NCI-H2081 (cell line): Measurements from ENCODE around the gene GALNT18.

Experiments used
- DNase-seq, 2 experiments: peaks; one replicate each; lab custom pipeline; 2025; lab: John Stamatoyannopoulos, UW

Gene GALNT18

DNA sequence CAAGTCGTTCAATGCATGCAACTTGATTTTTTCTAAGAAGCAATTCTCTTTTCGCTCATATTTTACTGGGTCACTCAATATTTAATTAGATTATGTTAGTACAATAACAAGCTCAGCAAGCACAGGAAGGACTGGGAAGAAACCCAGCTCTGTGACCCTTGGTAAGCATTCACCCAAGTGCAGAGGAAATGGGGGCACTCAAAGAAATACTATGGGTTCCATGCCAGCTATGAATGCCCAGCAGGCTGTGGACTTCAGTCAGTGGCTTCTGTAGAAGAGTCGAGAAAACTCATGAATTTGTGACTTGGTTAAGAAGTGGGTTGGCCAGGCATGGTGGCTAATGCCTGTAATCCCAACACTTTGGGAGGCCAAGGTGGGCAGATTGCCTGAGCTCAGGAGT, 123.6 kb downstream of the GALNT18 start:
- DNase-seq: no peak

DNA sequence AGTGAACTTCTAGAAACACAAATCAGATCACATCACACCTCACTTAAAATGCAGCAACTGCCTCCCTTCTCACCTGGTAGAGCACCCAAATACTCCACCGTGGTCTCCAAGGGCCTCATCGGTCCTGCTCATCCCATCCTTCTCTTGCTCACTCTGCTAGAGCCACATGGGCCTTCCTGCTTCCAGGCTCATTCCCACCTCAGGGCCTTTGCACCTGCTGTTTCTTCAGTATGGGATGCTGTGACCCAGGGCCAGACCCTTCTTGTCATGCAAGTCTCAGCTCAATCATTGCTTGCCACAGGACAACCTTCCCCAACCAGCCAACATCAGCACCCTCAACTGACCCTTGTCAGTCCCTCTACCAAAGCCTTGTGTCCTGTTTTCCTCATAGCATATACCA, 124.9 kb downstream of the GALNT18 start:
- DNase-seq: no peak

DNA sequence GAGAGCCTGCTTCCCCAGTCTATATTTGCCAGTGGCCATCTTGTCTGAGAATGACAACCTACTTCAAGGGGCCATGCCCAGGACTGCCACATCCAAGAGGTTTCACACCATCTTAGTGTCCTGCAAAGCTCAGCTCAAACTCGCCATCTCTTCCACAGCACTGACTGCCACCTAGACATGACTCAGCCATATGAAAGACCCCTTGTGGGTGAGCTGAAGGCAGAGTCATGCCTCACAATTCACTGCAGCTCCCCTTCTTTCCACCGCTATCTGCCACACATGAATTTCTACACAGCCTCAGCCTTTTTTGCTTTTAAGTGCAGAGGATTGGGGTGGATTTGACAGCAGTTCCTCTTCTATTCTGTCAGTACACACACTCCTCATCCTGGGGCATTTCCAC, 127.5 kb downstream of the GALNT18 start:
- DNase-seq: no peak

DNA sequence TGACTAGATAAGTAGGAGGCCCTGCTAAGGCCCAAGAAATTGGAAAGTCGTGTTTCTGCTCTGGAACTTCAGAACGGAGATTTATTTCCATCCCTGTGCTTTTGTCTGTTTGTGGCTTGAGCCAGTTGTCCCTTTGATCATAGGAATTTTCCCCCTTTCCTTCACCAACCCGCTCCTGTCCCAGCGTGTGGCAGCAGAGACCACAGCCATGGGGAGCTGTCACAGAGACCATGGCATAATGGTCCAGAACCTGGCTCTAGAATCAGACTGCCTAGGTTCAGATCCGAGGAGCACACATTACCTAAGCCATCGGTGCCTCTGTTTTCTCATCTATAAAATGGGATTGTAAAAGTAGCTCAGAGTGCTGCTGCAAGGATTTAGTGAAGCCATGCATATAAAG, 128.1 kb downstream of the GALNT18 start:
- no peak for DNase-seq

DNA sequence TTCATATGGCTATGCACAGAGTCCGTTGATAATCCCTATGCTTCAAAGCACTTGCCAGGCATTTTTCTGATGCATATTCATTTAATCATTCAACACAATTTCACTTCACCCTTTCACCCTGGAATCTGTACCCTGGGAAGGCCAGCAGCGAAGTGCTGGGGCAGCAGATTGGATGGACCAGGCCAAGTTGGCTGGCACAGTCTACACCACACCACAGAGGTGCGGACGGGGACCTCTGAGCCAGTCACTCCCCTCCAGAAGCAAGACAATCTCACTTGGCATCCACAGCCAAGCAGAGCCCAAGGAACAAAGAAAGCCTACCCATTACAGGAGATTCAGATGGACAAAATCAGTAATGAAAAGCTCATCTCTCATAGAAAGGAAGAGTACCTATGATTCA, 130.2 kb downstream of the GALNT18 start:
- no peak for DNase-seq

DNA sequence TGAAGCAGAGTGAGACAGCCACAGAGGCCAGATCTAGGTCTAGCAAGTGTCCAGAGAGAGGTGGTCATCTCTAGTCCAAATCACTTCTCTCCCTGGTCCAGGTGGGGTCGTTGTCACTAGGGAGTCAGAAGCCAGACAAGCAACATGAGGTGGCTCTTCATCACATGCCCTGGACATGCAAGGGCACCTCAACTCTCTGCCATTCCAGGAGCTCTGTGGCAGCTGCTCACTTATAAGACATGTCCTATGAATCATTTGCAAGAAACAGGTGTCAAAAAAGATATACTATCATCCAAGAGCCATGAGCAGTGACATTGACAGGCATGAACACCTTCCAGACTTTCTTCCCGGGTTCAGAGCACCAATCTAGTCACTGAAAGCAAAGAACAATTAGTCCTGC, 130.8 kb downstream of the GALNT18 start:
- no peak for DNase-seq

DNA sequence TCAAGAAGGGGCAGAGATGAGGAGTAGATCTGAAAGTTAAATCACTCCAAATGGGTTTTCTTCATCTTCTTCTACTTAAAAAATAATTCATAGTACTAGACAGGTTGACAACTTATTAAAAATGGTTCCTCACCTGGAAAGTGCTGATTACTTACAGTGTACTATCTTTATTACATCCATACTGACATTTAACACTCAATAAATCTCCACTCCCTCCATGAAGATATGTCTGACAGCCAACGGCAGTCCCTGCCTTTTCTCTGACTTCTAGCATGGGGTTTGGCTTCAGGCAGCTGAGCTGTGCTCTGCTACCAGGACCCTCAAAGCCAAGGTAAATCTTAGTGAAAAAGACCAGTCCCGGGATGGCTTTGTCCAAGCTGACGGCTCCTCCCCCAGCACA, 135.4 kb downstream of the GALNT18 start:
- no peak for DNase-seq

DNA sequence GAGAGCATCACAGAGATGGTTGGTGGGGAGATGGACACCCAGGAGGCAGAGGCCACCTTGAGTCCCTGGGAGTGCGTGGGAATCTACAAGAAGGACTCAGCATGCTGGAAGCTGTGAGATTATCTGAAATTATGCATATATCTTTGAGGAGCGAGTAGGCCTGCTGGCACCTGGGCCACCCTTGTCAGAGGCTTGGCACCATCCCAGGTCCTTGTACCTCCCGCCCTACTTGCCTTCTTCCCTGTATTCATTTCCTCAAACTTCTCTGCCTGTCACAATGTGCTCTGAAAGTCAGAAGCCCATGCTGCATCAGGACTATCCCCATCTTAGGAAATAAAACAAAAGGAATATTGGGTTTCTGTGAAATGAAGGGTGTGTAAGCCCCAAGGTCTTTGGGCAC, 135.8 kb downstream of the GALNT18 start:
- DNase-seq: no peak

DNA sequence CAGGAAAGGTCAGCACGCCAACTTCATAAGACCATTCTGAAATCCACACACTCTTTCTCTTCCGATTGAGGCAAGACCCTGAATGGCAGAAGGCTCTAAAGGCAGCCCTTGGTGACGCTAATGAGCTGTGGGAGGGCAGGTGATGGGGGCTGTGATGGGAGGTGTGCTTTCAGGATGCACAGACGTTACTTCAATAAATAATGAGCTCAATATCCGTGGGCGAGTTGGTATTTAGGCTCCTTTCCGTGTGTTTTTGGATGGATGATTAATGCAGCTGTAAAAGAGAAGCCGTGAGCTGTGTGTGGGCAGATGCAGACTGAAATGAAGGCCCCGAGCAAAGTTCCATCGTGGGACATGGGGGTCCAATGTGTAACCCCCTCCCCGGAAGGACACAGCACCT, 138.2 kb downstream of the GALNT18 start:
- no peak for DNase-seq

DNA sequence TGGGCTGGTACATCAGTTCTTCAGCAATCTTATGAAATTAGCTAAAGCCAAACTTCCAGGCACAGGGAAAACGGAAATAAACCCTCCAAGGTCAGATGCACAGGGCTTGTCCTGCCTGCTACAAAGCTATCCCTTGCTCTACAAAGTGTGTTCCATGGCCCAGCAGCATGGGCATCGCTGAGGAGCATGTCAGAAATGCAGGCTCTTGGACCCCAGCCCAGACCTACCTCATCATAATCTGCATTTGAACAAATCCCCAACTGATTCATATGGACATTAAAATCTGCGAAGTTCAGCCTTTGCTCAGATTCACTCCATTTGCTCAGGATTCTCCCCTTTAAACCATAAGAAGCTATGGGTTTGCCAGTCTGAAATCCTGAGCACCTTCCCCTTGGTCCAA, 139.1 kb downstream of the GALNT18 start:
- no peak for DNase-seq

DNA sequence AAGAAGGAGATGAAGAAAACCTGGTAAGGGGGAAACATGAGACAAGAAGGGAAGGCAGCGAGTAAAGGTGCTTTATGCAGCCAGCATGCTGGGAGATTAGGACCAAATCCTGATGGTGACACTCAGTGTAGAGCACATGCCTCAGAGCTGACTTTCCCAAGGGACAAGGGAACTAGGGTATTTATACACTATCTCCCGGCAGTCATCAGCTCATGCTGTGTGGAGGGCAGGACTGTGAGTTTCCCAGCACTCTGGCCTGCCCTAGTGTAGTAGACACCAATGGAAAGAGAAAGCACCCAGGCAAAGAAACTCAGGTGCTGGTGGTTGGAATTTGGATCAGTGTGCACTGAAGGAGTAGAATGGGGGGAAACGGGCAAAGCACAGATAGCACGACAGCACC, 140.4 kb downstream of the GALNT18 start:
- DNase-seq: no peak

DNA sequence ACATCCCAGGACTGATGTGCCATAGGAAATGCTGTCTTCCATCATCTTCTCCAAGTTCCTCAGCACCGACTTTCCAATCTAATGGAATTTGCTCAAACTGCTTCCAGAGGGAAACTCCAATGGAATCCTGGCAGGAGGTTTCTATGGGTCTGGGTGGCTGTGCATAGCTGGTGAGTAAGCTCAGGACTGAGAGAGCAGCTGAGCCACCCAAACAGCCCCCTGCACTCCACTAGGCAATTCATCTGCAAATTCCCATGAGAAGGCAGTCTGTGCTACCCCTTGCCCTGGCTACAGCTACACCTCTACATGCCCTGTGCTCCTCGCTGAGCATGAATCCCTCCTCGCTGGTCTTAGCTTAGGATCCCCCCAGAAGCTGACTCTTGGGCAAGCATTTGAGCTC, 140.8 kb downstream of the GALNT18 start:
- DNase-seq: no peak

DNA sequence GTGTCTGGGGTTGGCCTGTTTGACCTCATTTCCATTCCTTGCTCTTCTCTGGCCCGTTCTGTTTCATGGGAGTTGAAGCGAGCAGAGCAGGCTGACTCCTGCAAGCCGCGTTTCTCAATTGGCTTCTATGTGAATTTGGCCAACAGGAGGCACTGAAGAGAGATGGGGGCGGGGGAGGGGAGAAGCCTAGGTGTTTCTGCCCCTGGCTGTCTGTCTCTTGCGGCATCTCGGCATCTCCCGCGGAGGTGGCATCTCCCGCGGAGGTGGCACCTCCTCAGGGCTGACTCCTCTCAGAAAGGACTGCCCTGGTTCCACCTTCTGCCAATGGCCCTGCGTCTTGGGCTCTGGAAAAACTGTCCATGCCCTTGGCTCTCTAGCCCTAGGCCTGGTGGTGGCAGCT, 143.1 kb downstream of the GALNT18 start:
- DNase-seq: no peak

DNA sequence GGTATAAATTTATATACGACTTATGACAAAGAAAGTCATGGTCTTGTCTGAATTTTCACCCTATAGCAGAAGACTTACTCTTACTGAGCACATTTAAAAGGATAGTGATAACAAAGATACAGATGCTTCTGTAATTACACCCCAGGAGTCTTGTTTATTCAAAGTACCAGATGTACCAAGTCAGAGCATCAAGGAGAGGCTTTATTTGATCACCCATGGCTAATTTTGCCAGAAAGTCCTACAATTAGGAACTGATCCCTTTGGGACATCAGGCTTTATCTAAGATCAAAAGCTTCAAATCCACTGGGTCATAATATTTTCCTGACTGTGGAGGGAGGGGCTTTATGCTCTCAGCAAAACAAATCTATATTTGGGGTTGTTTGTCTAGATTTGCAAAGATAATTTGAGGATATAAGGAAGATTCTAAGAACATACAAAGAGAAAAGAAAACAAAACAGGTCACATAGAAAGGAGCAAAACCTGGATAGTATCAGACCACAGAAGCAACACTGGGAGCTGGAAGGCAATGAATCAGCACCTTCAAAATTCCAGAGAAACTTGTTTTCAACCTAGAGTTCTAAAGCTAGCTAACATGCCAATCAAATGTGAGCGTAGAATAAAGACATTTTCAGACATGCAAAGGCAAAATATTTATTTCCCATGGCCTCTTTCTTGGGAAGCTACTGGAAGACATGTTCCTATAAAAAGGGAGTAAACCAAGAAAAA, 143.9 kb downstream of the GALNT18 start:
- peak in 1 of 2 experiments; percentile 18 for DNase-seq

DNA sequence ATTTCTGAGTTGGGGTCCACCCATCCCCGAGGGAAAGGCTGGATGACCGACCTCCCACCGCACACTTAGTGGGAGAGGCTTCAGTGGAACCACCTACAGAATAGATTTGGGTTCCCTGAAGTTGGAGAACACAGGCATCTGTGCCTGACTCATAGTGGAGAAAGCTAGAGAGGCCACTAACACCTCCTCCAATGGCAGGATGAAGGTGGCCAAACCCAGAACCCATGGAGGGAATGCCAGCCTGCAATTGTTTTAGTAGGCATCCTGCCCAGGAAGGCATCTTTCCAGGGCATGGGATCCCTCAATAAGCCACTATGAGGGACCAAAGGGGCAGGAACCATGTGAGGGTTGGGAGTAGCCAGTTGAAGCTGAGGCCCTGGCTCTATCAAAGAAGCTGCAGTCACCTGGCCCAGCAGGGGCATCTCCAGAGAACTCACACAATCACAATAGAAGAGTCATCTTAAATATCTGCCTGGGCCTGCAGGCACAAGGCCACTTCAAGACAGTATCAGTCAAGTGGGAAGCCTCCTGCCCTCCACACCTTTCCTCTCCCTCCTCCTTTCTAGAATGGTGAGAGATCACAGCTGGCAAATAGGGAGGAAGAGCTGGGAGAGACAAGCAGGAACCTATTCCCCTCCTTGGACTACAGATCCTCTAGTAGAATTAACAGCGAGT, 144.7 kb downstream of the GALNT18 start:
- no peak for DNase-seq

DNA sequence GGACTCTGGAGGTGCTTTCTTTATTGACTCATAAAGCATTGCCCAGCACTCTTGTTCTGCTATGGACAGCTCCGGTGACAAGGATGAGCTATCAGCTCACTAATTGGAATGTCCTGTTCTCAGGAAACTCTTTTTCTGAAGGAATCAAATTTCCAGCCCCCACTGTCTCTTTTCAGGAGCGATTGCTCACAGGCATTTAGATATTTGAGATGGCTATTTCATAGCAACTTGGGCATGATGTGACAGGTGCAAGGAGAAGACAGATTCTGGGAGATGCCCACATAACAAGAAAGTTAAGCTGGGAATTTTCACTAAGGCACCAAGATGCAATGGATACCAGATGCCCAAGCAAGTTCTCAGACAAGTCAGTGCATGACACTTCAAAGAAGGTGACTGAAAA, 145.3 kb downstream of the GALNT18 start:
- DNase-seq: no peak

DNA sequence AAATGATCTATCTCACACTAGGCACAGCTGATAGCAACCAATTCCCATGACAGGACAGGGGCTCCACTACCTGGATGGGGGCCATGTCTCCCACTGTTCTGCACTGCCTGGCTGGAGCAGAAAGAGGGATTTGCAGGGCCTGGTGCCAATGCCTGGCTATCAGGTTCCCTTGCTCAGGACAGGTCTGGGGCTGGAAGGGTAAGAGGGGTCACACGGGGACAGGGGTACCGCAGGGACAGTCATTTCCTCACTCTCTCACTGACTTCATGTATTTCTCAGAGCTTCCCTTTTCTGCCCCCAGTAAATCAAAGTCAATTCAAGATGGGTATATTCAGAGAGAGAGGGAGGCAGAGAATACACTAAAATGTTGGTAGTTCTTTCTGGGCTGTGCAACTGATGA, 149.7 kb downstream of the GALNT18 start:
- no peak for DNase-seq

DNA sequence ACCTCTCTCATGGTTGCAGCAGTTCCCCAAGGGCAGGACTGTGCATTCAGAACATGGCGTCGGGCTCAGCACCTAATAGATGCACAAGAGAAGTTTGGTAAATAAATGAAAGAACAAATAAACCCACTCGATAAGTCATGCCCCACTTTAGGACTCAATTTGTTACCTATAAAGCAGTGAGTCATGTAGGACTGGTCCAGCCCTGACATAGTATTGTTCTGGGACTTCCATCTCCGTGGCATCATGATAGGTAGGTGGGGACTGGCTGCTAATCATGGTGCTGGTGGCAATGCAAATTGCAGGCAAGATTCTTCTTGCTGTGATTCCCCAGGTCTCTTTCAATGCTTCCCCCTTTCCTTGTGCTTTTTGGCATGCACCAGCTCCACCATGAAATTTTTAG, 150.6 kb downstream of the GALNT18 start:
- DNase-seq: no peak

DNA sequence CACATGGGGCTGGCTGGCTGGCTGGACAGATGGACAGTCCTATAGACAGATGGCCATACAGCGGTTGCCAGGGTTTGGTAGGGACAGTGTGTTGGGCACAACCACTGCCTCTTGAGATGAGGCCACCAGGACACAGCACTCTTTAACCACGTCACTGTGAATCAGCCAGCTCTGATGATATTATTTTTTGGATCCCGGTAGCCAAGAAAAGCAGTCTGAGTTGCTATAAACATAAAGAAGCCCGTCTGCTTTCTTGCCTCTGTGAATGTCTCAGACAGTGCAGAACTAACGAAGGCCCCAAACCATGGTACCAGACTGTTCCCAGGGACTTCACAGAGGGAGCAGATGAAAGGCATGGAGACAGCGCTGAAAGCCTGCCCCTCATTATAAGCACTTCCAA, 152.9 kb downstream of the GALNT18 start:
- DNase-seq: no peak

DNA sequence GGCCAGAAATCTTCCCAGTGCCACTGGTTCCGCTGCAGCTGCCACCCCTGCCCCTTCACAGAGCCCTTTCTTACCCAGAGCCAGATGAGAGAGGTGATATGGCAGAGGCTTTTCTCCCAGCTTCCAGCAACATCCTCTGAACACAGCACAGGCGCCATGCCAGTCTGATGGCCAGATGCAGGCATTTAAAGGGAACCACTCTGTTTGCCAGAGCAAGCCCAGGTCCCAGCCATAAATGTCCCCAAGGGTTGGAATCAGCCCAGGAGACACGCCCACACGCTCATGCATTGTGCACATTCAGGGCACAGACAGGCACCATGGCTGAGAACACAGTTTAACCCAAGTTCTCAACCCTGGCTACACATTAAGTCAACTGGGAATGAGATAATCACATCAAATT, 154.5 kb downstream of the GALNT18 start:
- DNase-seq: peak; percentile 37 to 62

DNA sequence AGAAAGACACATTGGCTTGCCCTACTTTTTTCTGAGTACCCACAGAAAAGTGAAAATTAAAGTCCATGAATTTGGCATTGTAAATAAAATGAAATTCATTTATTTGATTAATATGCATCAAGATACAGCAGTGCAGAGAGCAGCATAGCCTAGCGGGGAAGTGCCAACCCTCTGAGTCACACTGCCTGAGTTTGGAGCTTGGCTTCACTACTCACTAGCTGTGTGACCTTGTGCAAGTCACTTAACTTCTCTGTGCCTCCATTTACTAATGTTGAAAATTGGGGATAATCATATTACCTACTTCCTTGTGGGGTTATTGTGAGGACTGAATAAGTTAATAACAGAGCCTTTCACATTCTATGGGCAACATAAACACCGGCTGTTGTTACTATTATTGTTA, 157.2 kb downstream of the GALNT18 start:
- DNase-seq: no peak

DNA sequence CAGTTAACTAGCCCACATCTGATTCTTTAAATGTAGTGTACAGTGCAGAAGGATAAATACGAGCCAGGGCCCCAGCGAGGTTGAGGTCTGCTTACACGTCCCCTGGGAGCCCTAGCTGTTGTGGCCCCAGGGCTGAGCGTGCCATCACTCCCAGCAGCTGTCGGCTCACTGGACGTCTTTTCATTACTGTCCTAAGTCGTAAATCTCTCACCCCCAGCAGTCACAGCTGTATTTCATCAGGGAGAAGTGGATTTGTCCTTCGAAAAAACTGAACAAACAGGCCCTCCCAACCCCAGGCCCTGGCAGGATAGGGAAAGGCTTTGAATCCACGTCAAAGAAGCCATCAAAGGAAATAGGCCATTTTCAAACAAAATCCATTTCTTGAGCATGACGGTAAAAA, 158.4 kb downstream of the GALNT18 start:
- DNase-seq: peak; percentile 30 to 64

DNA sequence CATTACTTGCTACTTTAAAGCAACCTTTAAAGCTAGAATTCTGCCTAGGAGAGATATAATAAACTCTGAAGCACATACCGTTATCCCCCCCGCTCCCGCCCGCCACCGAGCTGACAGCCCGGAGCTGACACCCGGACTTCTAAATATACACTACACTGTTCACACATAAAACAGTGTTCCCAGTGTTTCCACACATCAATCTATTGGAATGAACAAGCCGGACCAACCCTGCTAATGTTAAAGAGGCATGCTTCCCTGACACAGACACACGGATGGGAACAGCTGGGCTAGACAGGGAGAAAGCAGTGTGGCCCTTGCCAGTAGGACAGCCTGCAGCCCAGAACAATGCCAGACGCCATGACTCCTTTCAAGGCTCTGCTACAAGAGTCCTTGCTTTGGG, 160.3 kb downstream of the GALNT18 start:
- DNase-seq: no peak

DNA sequence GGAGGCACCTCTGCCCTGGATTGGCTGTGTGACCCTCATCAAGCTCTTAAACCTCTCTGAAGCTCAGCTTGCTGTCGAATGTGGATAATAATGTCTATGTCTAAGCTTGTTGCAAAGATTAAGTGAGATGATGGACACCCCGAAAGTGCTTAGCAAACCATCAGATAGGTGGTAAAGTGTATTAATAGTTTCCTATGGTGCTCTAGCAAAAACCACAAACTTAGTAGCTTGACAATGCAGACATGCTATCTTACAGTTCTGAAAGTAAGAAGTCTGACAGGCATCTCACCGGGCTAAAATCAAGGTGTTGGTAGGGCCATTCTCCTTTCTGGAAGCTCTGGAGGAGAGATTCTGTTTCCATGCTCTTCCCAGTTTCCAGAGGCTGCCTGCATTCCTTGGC, 162.2 kb downstream of the GALNT18 start:
- no peak for DNase-seq
